Body of pancreas (tissue), 4 donors: Measurements from ENCODE around the gene TTLL10. TPM values are rescaled to one million over a fixed set of nuclear protein-coding genes. Genes with fewer than 3 reads are reported as not detected.

ENCODE experiments used
- ATAC-seq: fragments of 150-250 bp; one replicate; pipeline ENCODE4 v1.9.1; 2016
- DNase-seq, 4 donors: peaks; one replicate each; pipeline ENCODE4 v3.0.0-alpha.2; 2019
- H3K27ac ChIP-seq, 4 donors: fragments of 200-600 bp; sonication (generic); 1 replicate in 3 of 4; 2 replicates in 1 of 4; pipeline versions ENCODE4 v1.5.1 to v1.6.1; 2016 to 2019; ENCODE audit warnings: mild to moderate bottlenecking in 1 of 4, mixed read lengths in 1 of 4, moderate library complexity in 1 of 4
- H3K27me3 ChIP-seq, 2 donors: fragments of 200-600 bp; sonication (generic); one replicate each; pipeline ENCODE4 v1.6.0; 2016; ENCODE audit warnings: mild to moderate bottlenecking in 1 of 2
- H3K36me3 ChIP-seq, 2 donors: fragments of 200-600 bp; sonication (generic); replicated peaks in 1 of 2; 2 replicates each; pipeline ENCODE4 v1.5.1; 2016; ENCODE audit warnings: low read depth in 2 of 2; ENCODE audit not compliant: insufficient read depth in 1 of 2
- H3K4me1 ChIP-seq: fragments of 200-600 bp; sonication (generic); one replicate; pipeline ENCODE4 v1.6.0; 2016
- H3K4me3 ChIP-seq, 2 donors: fragments of 200-600 bp; sonication (generic); 1 replicate in 1 of 2; 2 replicates in 1 of 2; pipeline ENCODE4 v1.5.1; 2016 to 2019
- H3K9me3 ChIP-seq, 3 donors: fragments of 200-600 bp; sonication (generic); 1 replicate in 2 of 3; 2 replicates in 1 of 3; pipeline ENCODE4 v1.5.1; 2016
- POLR2A ChIP-seq, 3 donors: fragments of 450-650 bp; IDR thresholded peaks; one replicate each; pipeline ENCODE4 v1.6.1; 2016; ENCODE audit warnings: antibody characterized with exemption in 3 of 3, mild to moderate bottlenecking in 2 of 3
- WGBS, 2 donors: methylation state at CpG; one replicate each; pipeline ENCODE4 v1.1.5; 2017; 5-methylcytosine and 5-hydroxymethylcytosine counted together
- intact Hi-C: fragments of 100-400 bp; cut with DNase I; formaldehyde crosslinking; loops from one replicate; pipeline ENCODE4 v1.15.1; 2023
- total RNA-seq, 2 donors: library from RNA; depleted of rRNA; stranded (reverse); fragments of >200 nt; gene quantifications; one replicate each; pipeline ENCODE4 v1.1.0, GENCODE V29; 2016
- TF ChIP-seq, protein P1 (sequence below), 7 experiments: fragments of 450-650 bp in 4 of 7; fragments of 200-600 bp in 3 of 7; sonication (generic) in 3 of 7; IDR thresholded peaks; one replicate each; pipeline ENCODE4 v1.5.1; 2016 to 2019; ENCODE audit warnings: antibody characterized with exemption in 7 of 7

The TTLL10 gene
- total RNA-seq, 2 donors from 2014 or later, result 0.66 to 0.78 TPM

DNA sequence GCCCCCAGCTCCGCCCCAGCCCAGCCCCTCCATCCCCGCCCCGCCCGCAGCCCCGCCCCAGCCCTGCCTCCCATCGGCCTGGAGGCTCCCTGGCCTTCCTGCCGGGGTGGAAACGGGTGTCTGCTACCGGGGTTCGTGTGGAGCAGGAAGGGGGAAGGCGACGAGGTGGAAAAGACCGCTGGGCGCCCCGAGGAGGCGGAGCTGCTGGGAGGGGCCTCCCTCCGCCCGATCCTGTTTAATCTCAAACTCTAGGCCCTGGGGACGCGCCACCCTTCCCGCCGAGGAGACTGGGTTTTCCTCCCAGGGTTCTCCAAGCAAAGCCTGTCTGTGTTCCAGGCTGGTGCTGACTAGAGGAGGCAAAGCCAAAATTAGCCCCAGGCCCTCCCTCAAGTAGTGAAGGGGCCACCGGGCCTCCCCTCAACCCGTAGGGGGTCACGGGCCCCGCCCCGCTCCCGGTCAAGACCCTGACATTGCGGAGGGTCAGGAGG lies 16.2 kb upstream of the TTLL10 start:
- intact Hi-C loops, result no loop called here
- H3K36me3 ChIP-seq, result no peaks in the 10 kb centered on the region
- H3K4me1 ChIP-seq, result peaks cover 25% of the 10 kb centered on the region
- peak; percentile 66 to 93 (median 92) for TF ChIP-seq POLR2A (IDR thresholded peaks at IDR 0.05)
- TF ChIP-seq, protein P1, sequence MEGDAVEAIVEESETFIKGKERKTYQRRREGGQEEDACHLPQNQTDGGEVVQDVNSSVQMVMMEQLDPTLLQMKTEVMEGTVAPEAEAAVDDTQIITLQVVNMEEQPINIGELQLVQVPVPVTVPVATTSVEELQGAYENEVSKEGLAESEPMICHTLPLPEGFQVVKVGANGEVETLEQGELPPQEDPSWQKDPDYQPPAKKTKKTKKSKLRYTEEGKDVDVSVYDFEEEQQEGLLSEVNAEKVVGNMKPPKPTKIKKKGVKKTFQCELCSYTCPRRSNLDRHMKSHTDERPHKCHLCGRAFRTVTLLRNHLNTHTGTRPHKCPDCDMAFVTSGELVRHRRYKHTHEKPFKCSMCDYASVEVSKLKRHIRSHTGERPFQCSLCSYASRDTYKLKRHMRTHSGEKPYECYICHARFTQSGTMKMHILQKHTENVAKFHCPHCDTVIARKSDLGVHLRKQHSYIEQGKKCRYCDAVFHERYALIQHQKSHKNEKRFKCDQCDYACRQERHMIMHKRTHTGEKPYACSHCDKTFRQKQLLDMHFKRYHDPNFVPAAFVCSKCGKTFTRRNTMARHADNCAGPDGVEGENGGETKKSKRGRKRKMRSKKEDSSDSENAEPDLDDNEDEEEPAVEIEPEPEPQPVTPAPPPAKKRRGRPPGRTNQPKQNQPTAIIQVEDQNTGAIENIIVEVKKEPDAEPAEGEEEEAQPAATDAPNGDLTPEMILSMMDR (IDR thresholded peaks at IDR 0.05), result no peak
- DNase-seq, result peak; percentile 87 to 96 (median 92)
- no peaks in the 10 kb centered on the region for H3K9me3 ChIP-seq
- ATAC-seq, result peak; percentile 85
- WGBS, 2 donors, result 0% methylated on average over 23 of the region's 29 CpGs; no CpG with 5 or more reads in 1 of the 2 donors
- H3K27ac ChIP-seq, result peak overlapping the region; percentile 90 to 100 (median 98)
- no peaks in the 10 kb centered on the region for H3K27me3 ChIP-seq
- peak overlapping the region; percentile 23 to 40 for H3K4me3 ChIP-seq

DNA sequence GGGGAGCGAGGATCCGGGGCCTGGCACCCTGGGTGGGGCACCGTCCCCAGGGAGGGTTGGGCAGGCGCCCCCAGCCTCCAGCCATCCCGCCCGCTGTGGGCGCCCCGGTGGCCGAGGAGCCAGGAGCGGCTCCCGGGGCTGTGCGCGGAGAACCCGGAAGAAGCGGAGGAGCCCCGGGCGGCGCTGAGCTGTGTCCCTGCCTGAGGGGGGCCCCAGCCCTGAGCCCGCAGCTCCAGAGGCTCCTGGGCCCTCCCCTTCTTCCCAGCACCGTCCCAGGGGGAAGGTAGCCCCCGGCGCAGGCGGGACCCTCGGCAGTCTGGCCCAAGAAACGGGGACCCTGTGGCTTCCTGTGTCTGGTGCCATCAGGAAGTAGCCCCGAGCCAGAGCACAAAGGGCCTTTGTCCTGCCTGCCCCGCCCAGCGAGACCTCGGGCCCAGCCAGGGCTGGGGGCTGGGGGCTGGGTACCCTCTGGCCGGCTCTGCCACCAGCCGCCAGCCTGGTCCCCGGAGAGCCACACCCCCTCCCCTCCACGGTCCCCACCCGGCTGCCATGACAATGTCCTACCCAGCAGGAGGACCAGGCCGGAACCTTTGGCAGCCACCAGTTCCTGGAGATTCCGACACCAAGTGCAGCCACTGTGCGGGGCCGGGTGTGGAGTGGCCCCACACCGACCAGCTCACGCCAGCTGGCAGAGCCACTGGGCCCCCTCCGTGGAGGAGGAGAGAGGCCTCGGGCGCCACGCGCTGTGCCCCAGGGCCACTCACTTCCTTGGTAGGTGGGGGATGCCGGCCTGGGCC lies 15.6 kb upstream of the TTLL10 start:
- intact Hi-C loops, result no loop called here
- peak; percentile 21 to 80 (median 74) for TF ChIP-seq POLR2A (IDR thresholded peaks at IDR 0.05)
- TF ChIP-seq, protein P1 (IDR thresholded peaks at IDR 0.05), result no peak
- peaks cover 26% of the 10 kb centered on the region for H3K4me1 ChIP-seq
- ATAC-seq (peak; percentile 61), DNase-seq (peak; percentile 69 to 84 (median 78))
- WGBS, 2 donors, result 9 to 14% methylated on average over 6 to 38 of the region's 46 CpGs
- H3K27me3 ChIP-seq, result no peaks in the 10 kb centered on the region
- peak overlapping the region; percentile 23 to 40 for H3K4me3 ChIP-seq
- no peaks in the 10 kb centered on the region for H3K36me3 ChIP-seq
- peak overlapping the region; percentile 90 to 100 (median 98) for H3K27ac ChIP-seq
- no peaks in the 10 kb centered on the region for H3K9me3 ChIP-seq

GRCh38 chr1:1160281-1160930 lies 13.3 kb upstream of the TTLL10 start:
- intact Hi-C loops, result no loop called here
- DNase-seq (no peak), ATAC-seq (no peak)
- TF ChIP-seq POLR2A (IDR thresholded peaks at IDR 0.05), result no peak
- TF ChIP-seq, protein P1 (IDR thresholded peaks at IDR 0.05), result no peak
- WGBS, 2 donors, result 88 to 89% methylated on average over 8 to 17 of the region's 23 CpGs
- Histone ChIP-seq H3K27ac (no peak overlapping the region), H3K9me3 (no peaks in the 10 kb centered on the region), H3K4me1 (peaks cover 38% of the 10 kb centered on the region), H3K4me3 (no peak overlapping the region), H3K36me3 (no peaks in the 10 kb centered on the region), H3K27me3 (no peaks in the 10 kb centered on the region)

- 86 to 89% methylated on average over 9 to 29 of the region's 29 CpGs for WGBS, 2 donors
- no peak for DNase-seq
- no peaks in the 10 kb centered on the region for H3K36me3 ChIP-seq
- H3K9me3 ChIP-seq, result no peaks in the 10 kb centered on the region
- intact Hi-C loops, result no loop called here
- H3K27me3 ChIP-seq, result no peaks in the 10 kb centered on the region
- peaks cover 46% of the 10 kb centered on the region for H3K4me1 ChIP-seq
- TF ChIP-seq, protein P1 (IDR thresholded peaks at IDR 0.05), result no peak
- TF ChIP-seq POLR2A (IDR thresholded peaks at IDR 0.05), result no peak
- H3K27ac ChIP-seq, result peak overlapping the region in 3 of 4 donors; percentile 89 to 97 (median 95)
- no peak overlapping the region for H3K4me3 ChIP-seq
- no peak for ATAC-seq
Observed at GRCh38 chr1:1161078-1161682, 12.5 kb upstream of the TTLL10 start.
